Kidney tubule cell (primary cell): ENCODE results near the gene APOO.
A peak's percentile ranks its signal among the peaks of the same experiment; 100 is the strongest.

ENCODE experiments used
- DNase-seq: peaks from one replicate; pipeline ENCODE4 v3.0.0-alpha.2; 2018; ENCODE audit warnings: low spot score

The APOO gene

DNA sequence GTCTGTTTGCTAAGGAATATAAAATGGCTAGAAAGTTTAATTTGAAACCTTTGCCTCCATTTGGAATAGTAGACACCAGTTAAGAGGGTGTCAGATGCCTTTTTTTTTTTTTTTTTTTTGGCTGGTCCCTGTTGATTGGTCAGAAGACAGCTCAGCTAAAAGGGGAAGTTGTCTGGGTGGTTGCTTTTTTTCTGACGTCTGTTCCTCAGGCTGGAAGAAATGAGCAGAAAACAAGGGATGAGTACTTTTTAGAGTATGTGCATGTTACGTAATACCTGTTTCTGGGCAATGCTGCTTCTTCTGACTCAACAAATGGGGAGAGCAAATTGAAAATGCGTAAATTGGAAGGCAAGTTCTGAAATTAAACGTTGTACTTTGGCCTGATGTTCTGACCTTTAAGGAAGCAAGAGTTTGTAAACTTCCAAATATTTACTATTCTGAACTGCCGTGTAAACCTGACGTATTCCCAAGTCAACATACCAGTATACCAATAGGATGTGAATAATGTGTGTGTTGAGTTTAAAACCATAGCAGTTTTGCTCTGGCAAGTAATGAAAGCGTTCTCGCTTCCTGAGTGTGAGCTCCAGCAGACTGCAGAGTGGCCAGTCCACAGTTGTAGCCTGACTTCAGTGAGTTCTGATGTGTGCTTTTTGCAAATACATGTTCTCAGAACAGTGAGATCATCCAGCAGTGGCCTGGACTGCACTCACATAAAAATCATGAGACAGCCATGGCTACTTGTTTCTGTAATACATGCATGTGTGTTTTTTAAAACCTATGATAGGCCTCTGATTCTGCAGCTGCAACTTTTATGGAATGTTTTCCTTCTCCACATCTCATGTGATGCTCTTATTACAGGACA lies 123.0 kb downstream of the APOO start:
- DNase-seq, result peak; percentile 76

DNA sequence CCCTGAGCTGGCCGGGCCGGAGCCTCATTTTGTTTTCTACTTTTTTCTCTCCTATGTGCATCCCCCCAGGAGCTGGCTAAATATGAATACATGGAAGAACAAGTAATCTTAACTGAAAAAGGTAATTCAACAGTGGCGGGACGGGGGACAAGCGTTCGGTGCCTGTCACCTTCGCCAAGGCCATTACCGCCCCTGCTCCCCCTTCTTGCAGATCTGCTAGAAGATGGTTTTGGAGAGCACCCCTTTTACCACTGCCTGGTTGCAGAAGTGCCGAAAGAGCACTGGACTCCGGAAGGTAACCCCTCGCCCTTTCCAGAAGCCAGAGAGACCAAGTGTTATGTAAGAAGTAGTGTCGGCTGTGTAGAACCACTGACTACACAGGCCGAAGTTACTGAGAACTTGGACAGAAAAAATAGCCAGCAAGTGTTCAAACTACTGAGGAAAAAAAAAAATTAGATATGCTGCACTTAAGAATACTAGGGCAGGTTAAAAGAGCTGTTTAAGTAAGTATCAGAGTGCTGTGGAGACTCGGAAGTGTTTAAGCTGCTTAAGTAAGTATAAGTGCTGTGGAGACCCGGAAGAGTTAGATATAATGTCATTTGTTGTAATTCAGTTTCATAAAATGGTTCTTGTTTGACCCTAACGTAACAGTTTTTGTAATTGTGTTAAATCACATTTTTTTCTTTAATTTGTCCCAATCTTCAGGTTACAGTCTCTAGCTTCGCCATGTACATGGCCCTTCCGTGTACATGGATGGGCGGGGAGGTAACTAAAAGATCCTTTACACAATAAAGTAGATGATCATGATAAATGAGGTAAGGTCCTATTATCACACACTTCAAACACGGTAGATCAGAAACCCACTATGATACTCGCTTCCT lies 123.9 kb downstream of the APOO start:
- DNase-seq, result peak; percentile 27
